Transverse colon (tissue), 3 donors: ENCODE results near the gene OMP.

Experiments
- CTCF ChIP-seq, 5 experiments: fragments of 200-600 bp in 3 of 5; fragments of 450-650 bp in 2 of 5; sonication (generic) in 3 of 5; IDR thresholded peaks; 1 replicate in 2 of 5; 2 replicates in 3 of 5; pipeline ENCODE4 v1.5.1; 2016 to 2017; ENCODE audit warnings: antibody characterized with exemption in 5 of 5, inconsistent platforms in 3 of 5, mild to moderate bottlenecking in 2 of 5, moderate library complexity in 1 of 5
- EP300 ChIP-seq: sonication (generic); formaldehyde crosslinking; IDR thresholded peaks from one replicate; pipeline ENCODE4 v1.6.1; 2017; ENCODE audit warnings: antibody characterized with exemption, low read depth

GRCh38 chr11:77135069-77135468, 32.4 kb downstream of the OMP start:
- TF ChIP-seq EP300 (no peak), CTCF (IDR thresholded peaks at IDR 0.05) (no peak)
